Activated gamma-delta T cell (primary cell): ENCODE results near the gene CRB1.

ENCODE experiments used
- DNase-seq: peaks from one replicate; lab custom pipeline; 2025; lab: John Stamatoyannopoulos, UW
- total RNA-seq, 2 donors: gene quantifications; one replicate each; lab custom pipeline; 2026; lab: John Stamatoyannopoulos, UW

CRB1 gene
- total RNA-seq: 0.31 to 0.41 reads per million in 2 donors

- DNase-seq: no peak
Measured at GRCh38 chr1:197268012-197268411, at the start of gene CRB1. CRB1 (plus strand) TSS chr1:197268252; CDS start chr1:197268413, 161 bp downstream.

- DNase-seq: no peak
Measured at GRCh38 chr1:197218857-197219256, 49.2 kb upstream of the CRB1 start.

- DNase-seq: no peak
Measured at GRCh38 chr1:197222025-197222685, 45.9 kb upstream of the CRB1 start.

GRCh38 chr1:197222780-197223179 lies 45.3 kb upstream of the CRB1 start:
- no peak for DNase-seq

- no peak for DNase-seq
Measured at GRCh38 chr1:197224160-197224559, 43.9 kb upstream of the CRB1 start.

GRCh38 chr1:197225611-197226010 lies 42.4 kb upstream of the CRB1 start:
- no peak for DNase-seq

- DNase-seq: no peak
Measured at GRCh38 chr1:197234581-197234980, 33.5 kb upstream of the CRB1 start.

- no peak for DNase-seq
Measured at GRCh38 chr1:197235355-197235754, 32.7 kb upstream of the CRB1 start.

GRCh38 chr1:197247465-197247864 lies 20.6 kb upstream of the CRB1 start:
- DNase-seq: no peak

- no peak for DNase-seq
Measured at GRCh38 chr1:197249324-197249723, 18.7 kb upstream of the CRB1 start.

GRCh38 chr1:197250616-197251015 lies 17.4 kb upstream of the CRB1 start:
- no peak for DNase-seq

GRCh38 chr1:197252973-197253372 lies 15.1 kb upstream of the CRB1 start:
- no peak for DNase-seq

- DNase-seq: no peak
Measured at GRCh38 chr1:197254866-197255265, 13.2 kb upstream of the CRB1 start.

GRCh38 chr1:197264936-197265567 lies 3.0 kb upstream of the CRB1 start:
- DNase-seq: no peak

- no peak for DNase-seq
Measured at GRCh38 chr1:197269053-197269452, 1.0 kb downstream of the CRB1 start.

GRCh38 chr1:197272791-197273190 lies 4.7 kb downstream of the CRB1 start:
- DNase-seq: no peak

GRCh38 chr1:197277166-197277565 lies 9.1 kb downstream of the CRB1 start:
- DNase-seq: no peak

- DNase-seq: no peak
Measured at GRCh38 chr1:197284325-197284724, 16.3 kb downstream of the CRB1 start.

GRCh38 chr1:197284966-197285365 lies 16.9 kb downstream of the CRB1 start:
- no peak for DNase-seq

GRCh38 chr1:197285526-197286205 lies 17.6 kb downstream of the CRB1 start:
- no peak for DNase-seq

- no peak for DNase-seq
Measured at GRCh38 chr1:197286634-197287033, 18.6 kb downstream of the CRB1 start.

GRCh38 chr1:197287863-197288262 lies 19.8 kb downstream of the CRB1 start:
- DNase-seq: no peak

- DNase-seq: no peak
Measured at GRCh38 chr1:197302775-197303174, 34.7 kb downstream of the CRB1 start.
